Measurements from ENCODE around the gene TUB.

Gene TUB

GRCh38 chr11:8092587-8093424 lies 11.8 kb downstream of the TUB start:
- Histone ChIP-seq H2AFZ (ENCODE audit: low read depth, low read length, severe bottlenecking) (peak overlapping the region; percentile 58), H3K9me3 (ENCODE audit: insufficient read depth, low read length) (no peaks in the 10 kb centered on the region), H3K27ac (ENCODE audit: low read depth, low read length) (no peak overlapping the region), H3K4me2 (ENCODE audit: low read depth, low read length, poor library complexity, severe bottlenecking) (peak overlapping the region; percentile 1), H3K79me2 (ENCODE audit: insufficient read depth, low read length) (no peaks in the 10 kb centered on the region), H3K4me3 (ENCODE audit: insufficient read depth, low read length, poor library complexity, severe bottlenecking) (no peak overlapping the region), H3F3A (ENCODE audit: insufficient read depth) (no peaks in the 10 kb centered on the region), H3K36me3 (ENCODE audit: low read length) (no peaks in the 10 kb centered on the region), H4K20me1 (ENCODE audit: low read depth, low read length) (no peaks in the 10 kb centered on the region), H3K9me2 (replicated peaks; ENCODE audit: insufficient read depth, low read length) (no peaks in the 10 kb centered on the region), H3K27me3 (ENCODE audit: low read length) (no peaks in the 10 kb centered on the region), H3K9ac (ENCODE audit: low read length) (no peak overlapping the region)
- TF ChIP-seq CTCF (IDR thresholded peaks at IDR 0.05; ENCODE audit: insufficient read depth, low read length, poor library complexity, severe bottlenecking), result peak; percentile 76
- no peak for TF ChIP-seq EZH2phosphoT487 (conservative IDR thresholded peaks at IDR 0.05; ENCODE audit: low read length)

- Histone ChIP-seq H3K79me2 (ENCODE audit: insufficient read depth, low read length) (no peaks in the 10 kb centered on the region), H3K27me3 (ENCODE audit: low read length) (no peaks in the 10 kb centered on the region), H3K4me2 (ENCODE audit: low read depth, low read length, poor library complexity, severe bottlenecking) (no peak overlapping the region), H3K9me2 (replicated peaks; ENCODE audit: insufficient read depth, low read length) (no peaks in the 10 kb centered on the region), H4K20me1 (ENCODE audit: low read depth, low read length) (no peaks in the 10 kb centered on the region), H3K4me3 (ENCODE audit: insufficient read depth, low read length, poor library complexity, severe bottlenecking) (no peak overlapping the region), H3K9ac (ENCODE audit: low read length) (no peak overlapping the region), H3K9me3 (ENCODE audit: insufficient read depth, low read length) (no peaks in the 10 kb centered on the region), H2AFZ (ENCODE audit: low read depth, low read length, severe bottlenecking) (no peak overlapping the region), H3K27ac (ENCODE audit: low read depth, low read length) (no peak overlapping the region), H3F3A (ENCODE audit: insufficient read depth) (no peaks in the 10 kb centered on the region), H3K36me3 (ENCODE audit: low read length) (no peaks in the 10 kb centered on the region)
- TF ChIP-seq EZH2phosphoT487 (conservative IDR thresholded peaks at IDR 0.05; ENCODE audit: low read length) (no peak), CTCF (IDR thresholded peaks at IDR 0.05; ENCODE audit: insufficient read depth, low read length, poor library complexity, severe bottlenecking) (no peak)
Observed at GRCh38 chr11:8093931-8094575, 13.0 kb downstream of the TUB start.

- Histone ChIP-seq H2AFZ (ENCODE audit: low read depth, low read length, severe bottlenecking) (no peak overlapping the region), H3K36me3 (ENCODE audit: low read length) (no peaks in the 10 kb centered on the region), H3K9me2 (replicated peaks; ENCODE audit: insufficient read depth, low read length) (no peaks in the 10 kb centered on the region), H3K4me2 (ENCODE audit: low read depth, low read length, poor library complexity, severe bottlenecking) (no peak overlapping the region), H3K79me2 (ENCODE audit: insufficient read depth, low read length) (no peaks in the 10 kb centered on the region), H3F3A (ENCODE audit: insufficient read depth) (no peaks in the 10 kb centered on the region), H3K4me3 (ENCODE audit: insufficient read depth, low read length, poor library complexity, severe bottlenecking) (no peak overlapping the region), H3K27me3 (ENCODE audit: low read length) (no peaks in the 10 kb centered on the region), H4K20me1 (ENCODE audit: low read depth, low read length) (no peaks in the 10 kb centered on the region), H3K27ac (ENCODE audit: low read depth, low read length) (no peak overlapping the region), H3K9me3 (ENCODE audit: insufficient read depth, low read length) (no peaks in the 10 kb centered on the region), H3K9ac (ENCODE audit: low read length) (no peak overlapping the region)
- TF ChIP-seq CTCF (IDR thresholded peaks at IDR 0.05; ENCODE audit: insufficient read depth, low read length, poor library complexity, severe bottlenecking) (no peak), EZH2phosphoT487 (conservative IDR thresholded peaks at IDR 0.05; ENCODE audit: low read length) (no peak)
Observed at GRCh38 chr11:8094656-8095055, 13.6 kb downstream of the TUB start.

Measured in SU-DHL-6 (cell line).